SJSA1 (cell line): Measurements from ENCODE around the gene CPT1B. TPM values are rescaled to one million over a fixed set of nuclear protein-coding genes. Genes with fewer than 3 reads are reported as not detected.

Experiments used
- DNase-seq, 2 experiments: peaks; one replicate each; pipeline ENCODE4 v3.0.0-alpha.2; 2015 to 2020; ENCODE audit warnings: low spot score in 2 of 2, low read depth in 1 of 2
- H3K27ac ChIP-seq: fragments of 250-450 bp; sonication (Bioruptor Pico); 2 replicates; pipeline ENCODE4 v1.5.1; 2020; ENCODE audit warnings: mild to moderate bottlenecking, moderate library complexity
- H3K27me3 ChIP-seq: fragments of 250-450 bp; sonication (Bioruptor Pico); replicated peaks from 2 replicates; pipeline ENCODE4 v1.5.1; 2020; ENCODE audit warnings: mild to moderate bottlenecking, moderate library complexity
- H3K36me3 ChIP-seq: fragments of 250-450 bp; sonication (Bioruptor Pico); 2 replicates; pipeline ENCODE4 v1.5.1; 2020; ENCODE audit warnings: mild to moderate bottlenecking
- H3K4me1 ChIP-seq: fragments of 250-450 bp; sonication (Bioruptor Pico); replicated peaks from 2 replicates; pipeline ENCODE4 v1.6.1; 2021; ENCODE audit warnings: mild to moderate bottlenecking
- H3K4me3 ChIP-seq: fragments of 250-450 bp; sonication (Bioruptor Pico); 2 replicates; pipeline ENCODE4 v1.5.1; 2020; ENCODE audit warnings: mild to moderate bottlenecking
- H3K9me3 ChIP-seq: fragments of 250-450 bp; sonication (Bioruptor Pico); replicated peaks from 2 replicates; pipeline ENCODE4 v1.5.1; 2020; ENCODE audit warnings: mild to moderate bottlenecking
- total RNA-seq: library from RNA; depleted of rRNA; stranded (reverse); fragments of >200 nt; shearing (Covaris generic); gene quantifications from 2 replicates; pipeline ENCODE4 v1.2.3, GENCODE V29; 2014

Gene CPT1B
- total RNA-seq, 1 experiment from 2014 or later: 1.7 TPM

DNA sequence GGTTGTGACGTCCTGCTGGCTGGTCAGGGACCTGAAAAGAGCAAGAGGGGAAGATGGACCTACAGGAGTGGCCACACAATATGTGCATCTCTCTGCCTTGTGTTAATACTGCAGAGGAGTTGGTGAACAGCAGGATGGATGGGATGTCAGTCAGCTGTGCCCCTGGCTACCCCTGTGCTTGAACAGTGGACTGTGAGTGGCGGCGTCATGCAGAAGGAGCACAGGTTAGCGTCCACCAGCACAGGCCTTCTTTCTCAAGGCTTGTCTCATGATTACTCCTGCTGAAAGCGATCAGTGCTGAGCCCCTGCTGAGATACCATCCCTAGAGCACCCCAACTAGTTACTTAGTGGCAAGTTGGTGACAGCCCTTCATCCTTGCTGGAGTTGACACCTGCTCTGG, 8.2 kb upstream of the CPT1B start:
- H3K4me3 ChIP-seq: no peak overlapping the region
- peaks cover 8% of the 10 kb centered on the region for H3K27me3 ChIP-seq
- H3K4me1 ChIP-seq: peaks cover 10% of the 10 kb centered on the region
- no peaks in the 10 kb centered on the region for H3K9me3 ChIP-seq
- DNase-seq: no peak
- no peak overlapping the region for H3K27ac ChIP-seq
- H3K36me3 ChIP-seq: peaks cover 5% of the 10 kb centered on the region

DNA sequence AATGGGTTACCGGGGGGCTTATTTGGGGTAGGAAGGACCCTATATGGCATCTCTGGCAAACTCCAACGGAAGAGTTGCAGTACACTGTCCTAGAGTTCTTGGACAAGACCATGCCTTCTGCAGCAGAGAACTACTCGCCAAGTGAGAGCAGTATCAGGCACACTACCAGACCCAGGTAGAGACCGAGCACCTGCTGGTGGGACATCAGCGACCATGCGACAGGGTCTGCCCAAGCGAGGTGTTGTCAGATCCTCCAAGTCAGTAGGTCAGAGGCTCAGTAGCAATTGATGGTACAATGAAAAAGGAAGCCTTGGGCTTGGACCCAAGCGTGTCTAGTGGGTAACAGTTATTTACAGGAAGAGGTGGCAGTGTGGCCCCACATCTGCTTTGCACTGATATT, 7.6 kb upstream of the CPT1B start:
- Histone ChIP-seq H3K4me3 (no peak overlapping the region), H3K9me3 (no peaks in the 10 kb centered on the region), H3K4me1 (peaks cover 10% of the 10 kb centered on the region), H3K27me3 (peaks cover 2% of the 10 kb centered on the region; the same call in 1 of the 2 replicates), H3K27ac (no peak overlapping the region), H3K36me3 (peaks cover 12% of the 10 kb centered on the region)
- DNase-seq: no peak

DNA sequence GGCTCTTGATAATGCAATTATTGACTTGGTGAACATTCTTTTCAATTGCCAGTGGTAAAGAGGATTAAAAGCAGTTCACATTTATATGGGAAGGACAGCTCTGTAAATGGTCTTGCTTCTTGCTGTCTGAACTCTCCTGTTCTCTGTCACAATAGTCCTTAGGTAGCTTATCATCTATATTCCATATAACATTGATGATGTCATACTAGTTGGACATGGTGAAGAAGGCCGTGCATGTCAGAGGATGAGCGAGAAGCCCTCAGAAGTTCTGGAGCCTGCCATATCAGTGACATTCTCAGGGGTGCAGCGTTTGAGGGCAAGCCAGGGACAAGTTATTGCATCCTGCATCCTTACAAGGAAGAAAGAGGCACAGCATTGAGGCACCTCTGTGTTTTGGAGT, 7.0 kb upstream of the CPT1B start:
- DNase-seq: no peak
- Histone ChIP-seq H3K4me1 (peaks cover 10% of the 10 kb centered on the region), H3K36me3 (peaks cover 17% of the 10 kb centered on the region), H3K27me3 (no peaks in the 10 kb centered on the region; the same call in 1 of the 2 replicates), H3K27ac (no peak overlapping the region), H3K4me3 (no peak overlapping the region), H3K9me3 (no peaks in the 10 kb centered on the region)

DNA sequence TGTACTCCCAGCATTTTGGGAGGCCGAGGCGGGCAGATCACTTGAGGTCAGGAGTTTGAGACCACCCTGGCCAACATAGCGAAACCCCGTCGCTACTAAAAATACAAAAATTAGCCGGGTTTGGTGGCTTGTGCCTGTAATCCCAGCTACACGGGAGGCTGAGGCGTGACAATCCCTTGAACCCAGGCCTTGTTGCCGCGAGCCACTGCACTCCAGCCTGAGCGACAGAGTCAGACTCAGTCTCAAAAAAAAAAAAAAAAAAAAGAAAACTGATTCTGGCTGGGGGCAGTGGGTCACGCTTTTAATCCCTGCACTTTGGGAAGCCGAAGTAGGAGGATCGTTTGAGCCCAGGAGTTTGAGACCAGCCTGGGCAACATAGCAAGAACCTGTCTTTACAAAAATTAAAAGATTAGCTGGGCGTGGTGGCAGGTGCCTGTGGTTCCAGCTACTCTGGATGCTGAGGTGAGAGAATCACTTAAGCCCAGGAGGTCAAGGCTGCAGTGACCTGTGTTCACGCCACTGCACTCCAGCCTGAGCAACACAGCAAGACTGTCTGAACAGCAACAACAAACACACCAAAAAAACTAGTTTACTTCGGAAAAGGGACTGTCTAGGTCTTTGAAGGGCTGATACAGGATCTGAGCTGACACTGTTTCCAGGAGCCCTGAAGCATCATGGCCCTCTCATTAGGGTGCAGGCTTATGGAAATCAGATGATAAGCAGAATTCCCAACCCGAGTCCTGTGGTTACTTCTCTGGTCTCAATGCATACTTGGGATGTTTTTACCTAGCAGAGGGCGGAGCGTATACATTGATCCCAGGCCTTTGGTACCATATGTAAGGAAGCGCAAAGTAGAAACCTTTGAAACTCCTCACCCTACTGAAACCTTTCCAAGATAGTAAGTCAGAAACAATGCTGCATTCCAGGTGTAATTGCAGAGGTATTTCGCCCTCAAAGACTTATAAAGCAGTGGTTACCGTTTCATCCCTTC, 6.2 kb upstream of the CPT1B start:
- no peak overlapping the region for H3K4me3 ChIP-seq
- DNase-seq: no peak

DNA sequence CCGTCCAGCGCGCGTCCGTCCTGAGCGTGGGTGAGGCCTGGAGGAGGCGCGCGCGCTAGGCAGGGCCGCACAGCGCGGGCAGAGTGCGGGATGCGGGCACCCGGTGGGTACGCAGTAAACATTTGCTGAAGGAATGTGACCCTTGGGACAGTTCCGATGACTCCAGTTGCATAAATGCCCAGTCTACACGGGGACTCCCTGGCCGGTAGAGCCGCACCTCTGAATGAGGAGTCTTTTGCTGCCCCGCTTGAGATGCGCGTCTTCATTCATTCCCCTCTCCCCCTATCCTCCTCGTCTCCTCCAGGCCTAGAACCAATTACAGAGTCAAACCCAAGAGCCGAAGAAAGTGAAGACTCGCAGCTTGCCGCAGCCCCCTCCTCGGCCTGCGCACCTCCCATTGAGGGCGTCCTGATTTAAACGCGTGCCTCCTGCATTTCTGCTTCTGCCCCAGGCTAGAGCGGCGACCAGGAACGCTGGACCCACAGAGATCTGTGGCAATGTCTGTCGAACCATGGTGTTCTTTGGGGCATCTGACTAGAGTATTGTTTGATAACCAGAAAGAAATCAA, 5.2 kb upstream of the CPT1B start:
- no peaks in the 10 kb centered on the region for H3K9me3 ChIP-seq
- H3K27me3 ChIP-seq: no peaks in the 10 kb centered on the region
- H3K4me3 ChIP-seq: peak overlapping the region; percentile 76
- no peak for DNase-seq
- peaks cover 23% of the 10 kb centered on the region for H3K36me3 ChIP-seq
- no peak overlapping the region for H3K27ac ChIP-seq
- peaks cover 10% of the 10 kb centered on the region for H3K4me1 ChIP-seq

More for the DNA sequence above, 6.2 kb upstream of the CPT1B start:
- peaks cover 10% of the 10 kb centered on the region for H3K4me1 ChIP-seq
- no peaks in the 10 kb centered on the region for H3K9me3 ChIP-seq
- H3K27me3 ChIP-seq: no peaks in the 10 kb centered on the region; the same call in 1 of the 2 replicates
- H3K27ac ChIP-seq: no peak overlapping the region
- H3K36me3 ChIP-seq: peaks cover 23% of the 10 kb centered on the region

DNA sequence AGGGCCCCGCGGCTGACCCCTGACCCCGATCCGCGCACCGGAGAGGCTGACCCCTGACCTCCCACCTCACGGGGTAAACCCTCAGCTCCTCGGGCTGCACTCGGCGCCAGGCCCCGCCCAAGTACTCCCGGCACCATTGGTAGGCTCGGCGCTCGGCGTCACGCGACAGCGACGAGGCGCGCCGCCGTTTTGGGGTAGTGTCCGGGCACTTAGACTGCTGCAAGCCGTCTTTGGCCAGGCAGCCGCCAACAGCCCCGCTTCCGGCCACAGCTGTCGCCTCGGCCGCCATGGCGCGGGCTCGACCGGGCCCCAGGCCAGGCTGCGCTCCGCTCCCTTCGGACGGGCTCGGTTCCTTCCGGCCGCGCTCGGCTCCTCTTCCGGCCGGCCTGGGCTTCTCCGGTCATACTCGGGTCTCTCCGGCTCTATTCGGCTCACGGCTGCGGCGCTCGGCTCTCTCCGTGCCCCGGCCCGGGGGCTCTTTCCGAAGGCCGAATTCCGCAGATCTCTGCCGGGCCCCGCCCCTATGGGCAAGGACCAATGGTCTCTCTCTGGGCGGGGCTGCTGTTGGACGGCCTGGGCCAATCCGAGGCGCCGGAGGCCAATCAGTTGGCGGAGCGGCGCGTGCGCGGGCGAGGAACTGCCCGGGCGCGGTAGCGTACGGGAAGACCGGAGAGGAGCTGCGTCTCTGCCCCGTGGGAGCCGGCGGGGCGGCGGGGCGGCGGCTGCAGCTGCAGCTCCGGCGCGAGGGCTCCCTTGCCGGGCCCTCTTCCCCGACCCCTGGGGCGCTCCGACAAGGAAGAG, 4.5 kb upstream of the CPT1B start, which contains the start of gene CHKB:
Gene CHKB (minus strand): TSS at position 357 of the 801 bp plus-strand sequence. CDS start 68 bp downstream, at position 289.
- peaks cover 23% of the 10 kb centered on the region for H3K36me3 ChIP-seq
- no peaks in the 10 kb centered on the region for H3K9me3 ChIP-seq
- H3K27me3 ChIP-seq: no peaks in the 10 kb centered on the region
- peak within 1 kb of the TSS; percentile 76 for H3K4me3 ChIP-seq
- peaks cover 10% of the 10 kb centered on the region for H3K4me1 ChIP-seq
- H3K27ac ChIP-seq: peak within 1 kb of the TSS; percentile 82
- DNase-seq: peak; percentile 98 to 99

DNA sequence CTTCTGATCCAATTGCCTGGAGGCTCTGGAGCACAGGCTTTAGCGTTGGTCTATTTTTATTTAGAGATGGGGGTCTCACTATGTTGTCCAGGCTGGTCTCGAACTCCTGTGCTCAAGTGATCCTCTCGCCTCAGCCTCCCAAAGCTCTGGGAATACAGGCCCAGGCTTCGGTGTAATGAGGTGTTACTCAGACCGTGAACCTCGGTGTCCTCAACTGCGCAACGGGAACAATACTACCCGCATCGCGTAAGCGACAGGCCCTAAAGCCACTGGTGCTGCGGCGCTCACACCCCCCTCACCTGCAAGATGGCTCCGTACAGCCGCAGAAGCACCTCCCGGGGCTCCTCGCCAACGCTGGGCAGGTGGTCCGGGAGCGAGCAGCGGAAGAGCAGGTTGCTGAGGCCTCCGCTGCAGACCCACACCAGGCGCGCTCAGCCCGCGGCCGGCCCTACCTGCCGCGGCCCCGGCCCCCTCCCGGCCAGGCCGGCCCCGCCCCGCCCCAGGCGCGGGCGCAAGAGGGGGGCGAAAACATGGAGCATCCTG, 3.8 kb upstream of the CPT1B start:
- H3K27me3 ChIP-seq: no peaks in the 10 kb centered on the region
- peak overlapping the region; percentile 76 for H3K4me3 ChIP-seq
- peaks cover 10% of the 10 kb centered on the region for H3K4me1 ChIP-seq
- peak in 1 of 2 experiments; percentile 27 for DNase-seq
- H3K9me3 ChIP-seq: no peaks in the 10 kb centered on the region
- peak overlapping the region; percentile 82 for H3K27ac ChIP-seq
- peaks cover 23% of the 10 kb centered on the region for H3K36me3 ChIP-seq

DNA sequence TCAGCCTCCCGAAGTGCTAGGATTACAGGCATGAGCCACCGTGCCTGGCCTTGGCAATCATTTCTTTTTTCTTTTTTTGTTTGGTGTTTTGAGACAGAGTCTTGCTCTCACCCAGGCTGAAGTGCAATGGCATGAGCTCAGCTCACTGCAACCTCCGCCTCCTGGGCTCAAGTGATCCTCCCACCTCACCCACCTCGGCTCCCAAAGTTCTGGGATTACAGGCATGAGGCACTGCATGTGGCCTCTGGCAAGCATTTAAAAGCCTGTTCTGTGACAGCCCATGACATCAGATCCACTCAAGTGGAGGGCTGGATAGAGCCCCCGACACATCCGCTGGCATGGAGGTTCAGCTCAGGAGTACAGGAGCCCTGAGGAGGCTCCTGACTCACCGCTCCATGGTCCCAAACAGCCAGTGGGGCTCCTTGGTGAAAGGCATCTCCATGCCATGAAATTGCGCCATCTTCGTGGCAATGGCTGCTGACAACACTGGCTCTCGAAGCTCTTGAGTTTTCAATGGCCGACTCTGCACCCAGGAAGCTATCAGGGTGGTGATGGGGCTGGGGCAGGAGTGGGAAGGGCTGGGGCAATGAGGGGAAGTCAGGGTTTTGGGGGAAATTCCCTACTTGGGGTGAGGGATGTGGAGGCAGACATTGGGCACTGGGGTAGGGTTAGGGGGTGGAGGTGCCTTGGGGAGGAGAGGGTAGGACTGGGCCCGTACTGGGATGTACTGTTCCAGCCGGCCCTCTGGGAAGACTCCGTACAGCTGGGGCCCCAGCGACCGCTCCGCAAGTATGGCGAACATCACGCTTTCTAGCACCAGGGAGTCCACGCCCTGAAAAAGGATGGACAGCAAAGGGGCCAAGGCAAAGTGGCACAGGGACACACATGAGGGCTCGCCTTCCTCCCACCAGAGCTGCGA, 3.1 kb upstream of the CPT1B start:
- H3K27me3 ChIP-seq: no peaks in the 10 kb centered on the region
- no peaks in the 10 kb centered on the region for H3K9me3 ChIP-seq
- H3K4me3 ChIP-seq: peak overlapping the region; percentile 76
- H3K27ac ChIP-seq: no peak overlapping the region
- no peak for DNase-seq
- peaks cover 23% of the 10 kb centered on the region for H3K36me3 ChIP-seq
- H3K4me1 ChIP-seq: peaks cover 10% of the 10 kb centered on the region

DNA sequence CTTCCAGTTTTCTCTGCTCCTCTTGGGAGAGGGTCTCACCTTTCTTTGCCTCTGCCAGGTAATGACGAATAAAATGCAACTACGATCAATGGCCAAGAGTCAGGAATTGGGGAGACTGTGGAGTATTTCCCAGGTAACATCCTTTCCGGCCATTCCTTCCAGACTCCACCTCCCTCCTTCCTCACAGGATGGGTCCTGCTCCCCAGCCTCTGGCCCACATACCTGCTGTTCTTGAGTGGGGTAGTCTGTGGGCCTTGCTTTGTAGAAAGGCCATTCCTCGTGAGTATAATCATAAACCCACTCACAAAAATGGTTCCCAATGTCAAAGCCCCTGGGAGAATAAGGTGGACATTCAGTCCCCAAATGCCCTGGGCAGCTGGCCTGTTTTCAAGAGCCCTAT, 1.5 kb upstream of the CPT1B start:
- Histone ChIP-seq H3K36me3 (peaks cover 23% of the 10 kb centered on the region), H3K4me3 (no peak overlapping the region), H3K4me1 (peaks cover 10% of the 10 kb centered on the region), H3K9me3 (no peaks in the 10 kb centered on the region), H3K27me3 (no peaks in the 10 kb centered on the region), H3K27ac (no peak overlapping the region)
- no peak for DNase-seq

DNA sequence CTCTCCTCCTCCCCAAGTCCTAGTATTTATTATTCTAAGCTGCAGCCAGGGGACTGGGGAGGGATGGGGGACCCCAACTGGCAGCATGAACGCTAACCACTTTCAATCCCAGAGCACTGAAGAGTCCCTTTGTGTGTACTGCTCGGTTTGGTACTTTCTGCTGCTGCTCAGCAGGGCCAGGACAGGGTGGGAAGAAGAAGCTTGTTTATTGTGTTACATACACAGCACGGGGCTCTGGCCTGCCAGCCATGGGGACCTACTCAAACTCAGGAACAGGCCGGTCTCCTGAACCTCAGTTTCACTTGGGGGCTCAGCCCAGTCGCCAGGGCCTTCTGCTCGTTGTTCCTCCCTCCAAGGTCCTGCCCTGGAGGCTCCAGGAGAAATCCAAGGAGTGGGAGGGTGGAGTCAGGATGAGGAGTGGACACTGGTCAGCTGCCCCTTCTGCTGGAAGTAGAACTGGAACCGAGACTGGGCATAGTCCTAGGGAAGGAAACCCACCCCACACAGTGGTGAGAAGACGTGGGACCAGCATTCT, 616 bp upstream of the CPT1B start:
- Histone ChIP-seq H3K4me3 (no peak overlapping the region), H3K36me3 (peaks cover 23% of the 10 kb centered on the region), H3K27me3 (no peaks in the 10 kb centered on the region), H3K9me3 (no peaks in the 10 kb centered on the region), H3K27ac (no peak overlapping the region), H3K4me1 (peaks cover 9% of the 10 kb centered on the region)
- no peak for DNase-seq

DNA sequence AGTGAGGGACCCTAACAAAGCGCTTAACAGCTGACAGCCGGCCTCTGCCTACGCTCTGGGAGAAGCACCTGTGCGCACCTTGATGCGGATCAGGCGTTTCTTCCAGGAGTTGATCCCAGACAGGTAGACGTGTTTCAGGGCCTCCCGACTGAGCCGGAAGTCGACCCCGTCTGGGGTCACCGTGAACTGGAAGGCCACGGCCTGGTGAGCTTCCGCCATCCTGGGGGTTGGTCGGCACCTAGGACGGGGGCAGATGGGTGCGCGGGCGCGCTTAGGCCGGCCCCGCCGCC, 585 bp downstream of the CPT1B start:
- Histone ChIP-seq H3K4me3 (no peak overlapping the region), H3K27ac (no peak overlapping the region), H3K27me3 (no peaks in the 10 kb centered on the region), H3K4me1 (peaks cover 6% of the 10 kb centered on the region), H3K36me3 (peaks cover 23% of the 10 kb centered on the region), H3K9me3 (no peaks in the 10 kb centered on the region)
- DNase-seq: no peak

DNA sequence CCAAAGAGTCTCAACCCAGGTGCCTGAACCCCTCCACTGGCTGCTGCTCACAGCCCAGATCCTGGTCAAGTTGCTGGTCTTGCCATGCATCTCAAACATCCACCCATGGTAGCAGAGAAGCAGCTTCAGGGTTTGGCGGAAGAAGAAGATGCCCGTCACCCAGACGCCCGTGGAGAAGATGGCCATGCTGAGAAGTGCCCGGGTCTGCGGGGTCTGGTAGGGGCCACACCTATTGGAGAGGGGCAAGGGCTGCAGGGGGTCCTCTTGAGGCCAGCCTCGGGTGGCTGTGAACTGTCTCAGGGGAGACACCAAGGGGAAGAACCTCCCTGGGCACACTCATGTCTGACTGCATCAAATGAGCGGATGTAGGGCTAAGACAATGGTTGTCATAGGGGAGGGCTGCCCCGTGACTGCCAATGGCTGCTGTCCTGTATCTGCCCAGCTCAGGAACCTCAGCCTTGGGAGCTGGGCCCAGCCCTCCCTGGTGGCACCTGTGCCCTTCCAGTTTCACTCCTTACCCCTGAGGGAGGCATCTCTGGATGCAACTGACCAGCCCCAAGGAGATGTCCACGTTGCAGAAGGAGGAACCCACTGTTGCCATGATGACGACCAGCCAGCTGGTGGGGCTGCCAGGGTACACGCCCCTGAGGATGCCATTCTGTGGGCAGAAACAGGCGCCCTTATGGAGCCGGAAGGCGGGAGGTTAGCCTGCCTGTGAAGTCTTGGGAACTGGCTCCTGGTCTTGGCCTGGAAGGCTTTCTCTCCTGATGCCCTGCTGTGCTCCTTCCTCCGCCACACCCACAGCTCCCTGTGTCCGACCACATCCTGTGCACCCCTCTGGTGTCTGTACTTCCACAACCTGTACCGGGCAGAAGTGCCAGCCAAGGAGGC, 1.2 kb downstream of the CPT1B start:
- Histone ChIP-seq H3K4me3 (no peak overlapping the region), H3K27ac (no peak overlapping the region), H3K27me3 (no peaks in the 10 kb centered on the region), H3K4me1 (peaks cover 6% of the 10 kb centered on the region), H3K9me3 (no peaks in the 10 kb centered on the region), H3K36me3 (peaks cover 21% of the 10 kb centered on the region)
- no peak for DNase-seq
